Measurements from ENCODE around the gene RAD51B. TPM values are rescaled to one million over a fixed set of nuclear protein-coding genes. Genes with fewer than 3 reads are reported as not detected.
"Not testable (repeated sequence)": the region's sequence is repeated elsewhere in the genome, so short reads cannot be mapped to it uniquely, and the experiment has no call there.

Gene RAD51B
- total RNA-seq, 2 donors from 2014 or later = 9.3 to 12.1 TPM

DNA sequence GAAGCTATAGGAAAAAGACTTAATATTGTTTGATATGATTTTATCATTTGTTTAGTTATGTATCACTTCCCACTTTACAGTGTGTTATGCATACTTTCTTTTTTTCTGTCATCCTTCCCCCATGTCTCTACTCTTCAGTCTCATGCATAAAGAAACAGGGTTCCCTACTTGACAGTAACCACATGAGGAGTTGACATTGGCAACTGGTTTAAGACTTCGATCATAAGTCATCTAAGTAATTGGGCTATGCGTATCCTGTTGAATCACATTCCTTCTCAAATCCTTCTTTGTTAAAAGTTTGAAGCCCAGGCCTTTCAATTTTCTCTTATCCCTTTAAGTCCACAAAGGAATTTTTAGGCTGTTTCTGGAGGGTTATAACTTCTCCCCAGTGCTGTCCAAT lies 358.7 kb downstream of the RAD51B start:
- H3K4me3 ChIP-seq = no peak overlapping the region
- H3K36me3 ChIP-seq = no peaks in the 10 kb centered on the region
- H3K27me3 ChIP-seq (replicated peaks; ENCODE audit: insufficient read depth) = no peaks in the 10 kb centered on the region
- DNase-seq (ENCODE audit: low spot score) (no peak), ATAC-seq (ENCODE audit: insufficient number of reproducible peaks, low FRiP score, low read depth) (no peak)
- TF ChIP-seq, protein P1, sequence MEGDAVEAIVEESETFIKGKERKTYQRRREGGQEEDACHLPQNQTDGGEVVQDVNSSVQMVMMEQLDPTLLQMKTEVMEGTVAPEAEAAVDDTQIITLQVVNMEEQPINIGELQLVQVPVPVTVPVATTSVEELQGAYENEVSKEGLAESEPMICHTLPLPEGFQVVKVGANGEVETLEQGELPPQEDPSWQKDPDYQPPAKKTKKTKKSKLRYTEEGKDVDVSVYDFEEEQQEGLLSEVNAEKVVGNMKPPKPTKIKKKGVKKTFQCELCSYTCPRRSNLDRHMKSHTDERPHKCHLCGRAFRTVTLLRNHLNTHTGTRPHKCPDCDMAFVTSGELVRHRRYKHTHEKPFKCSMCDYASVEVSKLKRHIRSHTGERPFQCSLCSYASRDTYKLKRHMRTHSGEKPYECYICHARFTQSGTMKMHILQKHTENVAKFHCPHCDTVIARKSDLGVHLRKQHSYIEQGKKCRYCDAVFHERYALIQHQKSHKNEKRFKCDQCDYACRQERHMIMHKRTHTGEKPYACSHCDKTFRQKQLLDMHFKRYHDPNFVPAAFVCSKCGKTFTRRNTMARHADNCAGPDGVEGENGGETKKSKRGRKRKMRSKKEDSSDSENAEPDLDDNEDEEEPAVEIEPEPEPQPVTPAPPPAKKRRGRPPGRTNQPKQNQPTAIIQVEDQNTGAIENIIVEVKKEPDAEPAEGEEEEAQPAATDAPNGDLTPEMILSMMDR (IDR thresholded peaks at IDR 0.05) = no peak
- peaks cover 5 to 15% of the 10 kb centered on the region in 2 donors for H3K4me1 ChIP-seq (ENCODE audit: control insufficient read depth in 1 of 2, low read depth in 2 of 2)
- no peaks in the 10 kb centered on the region for H3K9me3 ChIP-seq
- no peak overlapping the region for H3K27ac ChIP-seq

DNA sequence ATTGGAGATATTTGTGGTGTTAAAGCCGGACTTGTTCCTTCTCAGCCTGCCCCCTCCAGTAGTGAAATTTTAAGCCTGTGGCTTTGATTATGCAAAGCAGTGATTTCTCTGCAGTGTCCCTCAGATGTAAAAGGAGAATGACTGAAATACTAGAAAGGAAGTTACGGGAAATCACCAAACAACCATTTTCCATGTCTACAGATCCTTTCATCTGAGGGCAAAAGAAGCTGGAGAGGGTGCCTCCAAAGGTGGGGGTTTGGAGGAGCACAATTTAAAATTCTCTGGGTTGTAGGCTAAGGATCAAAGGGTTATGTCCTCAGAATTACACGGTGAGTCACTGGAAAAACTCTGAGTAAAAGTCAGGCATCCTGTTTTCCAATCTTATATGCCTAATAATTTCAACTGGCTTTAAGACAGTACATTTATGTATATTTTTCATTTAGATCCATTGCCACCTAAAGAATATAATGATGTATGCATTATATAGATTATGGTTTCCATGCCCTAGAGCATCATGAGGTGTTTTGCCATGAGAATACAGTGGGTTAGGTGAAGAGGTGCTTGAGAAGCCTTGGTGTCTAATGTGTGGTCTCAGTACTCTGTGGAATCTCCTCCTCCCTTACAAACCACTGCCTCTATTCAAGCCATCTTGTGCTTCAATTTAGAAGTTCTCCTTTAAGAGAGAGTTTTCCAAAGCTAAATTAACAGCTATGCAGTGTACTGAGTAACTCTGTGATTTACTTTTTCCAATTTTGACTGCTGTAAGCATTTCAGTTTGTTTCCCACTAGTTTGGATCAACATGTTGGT lies 362.1 kb downstream of the RAD51B start:
- Histone ChIP-seq H3K9me3 (no peaks in the 10 kb centered on the region), H3K4me1 (ENCODE audit: control insufficient read depth in 1 of 2, low read depth in 2 of 2) (peaks cover 5 to 15% of the 10 kb centered on the region in 2 donors), H3K4me3 (no peak overlapping the region), H3K27ac (no peak overlapping the region), H3K27me3 (replicated peaks; ENCODE audit: insufficient read depth) (no peaks in the 10 kb centered on the region), H3K36me3 (no peaks in the 10 kb centered on the region)
- TF ChIP-seq, protein P1 (IDR thresholded peaks at IDR 0.05) = no peak
- DNase-seq (ENCODE audit: low spot score) (no peak), ATAC-seq (ENCODE audit: insufficient number of reproducible peaks, low FRiP score, low read depth) (no peak)

DNA sequence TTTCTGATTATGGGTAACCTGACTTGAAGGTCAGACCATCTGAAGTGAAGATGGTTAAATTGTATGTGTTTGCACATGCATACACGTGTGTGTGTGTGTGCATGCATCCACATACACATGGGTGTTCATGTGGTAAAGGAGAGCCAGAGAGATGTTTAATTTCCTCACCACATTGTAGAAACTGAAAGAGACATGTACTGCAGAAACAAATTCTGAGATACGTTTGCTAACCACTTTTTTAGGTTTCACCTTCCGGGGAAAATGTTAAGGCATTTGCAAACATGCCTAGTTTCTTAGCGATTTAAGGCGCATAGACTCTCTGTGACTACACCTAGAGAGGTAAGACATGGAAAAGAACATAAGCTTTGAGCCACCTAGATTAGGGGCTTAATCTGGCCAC lies 362.9 kb downstream of the RAD51B start:
- Histone ChIP-seq H3K27ac (no peak overlapping the region), H3K4me1 (ENCODE audit: control insufficient read depth in 1 of 2, low read depth in 2 of 2) (peaks cover 5 to 15% of the 10 kb centered on the region in 2 donors), H3K27me3 (replicated peaks; ENCODE audit: insufficient read depth) (no peaks in the 10 kb centered on the region), H3K4me3 (no peak overlapping the region), H3K36me3 (no peaks in the 10 kb centered on the region), H3K9me3 (no peaks in the 10 kb centered on the region)
- DNase-seq (ENCODE audit: low spot score) (no peak), ATAC-seq (ENCODE audit: insufficient number of reproducible peaks, low FRiP score, low read depth) (no peak)
- TF ChIP-seq, protein P1 (IDR thresholded peaks at IDR 0.05) = no peak

DNA sequence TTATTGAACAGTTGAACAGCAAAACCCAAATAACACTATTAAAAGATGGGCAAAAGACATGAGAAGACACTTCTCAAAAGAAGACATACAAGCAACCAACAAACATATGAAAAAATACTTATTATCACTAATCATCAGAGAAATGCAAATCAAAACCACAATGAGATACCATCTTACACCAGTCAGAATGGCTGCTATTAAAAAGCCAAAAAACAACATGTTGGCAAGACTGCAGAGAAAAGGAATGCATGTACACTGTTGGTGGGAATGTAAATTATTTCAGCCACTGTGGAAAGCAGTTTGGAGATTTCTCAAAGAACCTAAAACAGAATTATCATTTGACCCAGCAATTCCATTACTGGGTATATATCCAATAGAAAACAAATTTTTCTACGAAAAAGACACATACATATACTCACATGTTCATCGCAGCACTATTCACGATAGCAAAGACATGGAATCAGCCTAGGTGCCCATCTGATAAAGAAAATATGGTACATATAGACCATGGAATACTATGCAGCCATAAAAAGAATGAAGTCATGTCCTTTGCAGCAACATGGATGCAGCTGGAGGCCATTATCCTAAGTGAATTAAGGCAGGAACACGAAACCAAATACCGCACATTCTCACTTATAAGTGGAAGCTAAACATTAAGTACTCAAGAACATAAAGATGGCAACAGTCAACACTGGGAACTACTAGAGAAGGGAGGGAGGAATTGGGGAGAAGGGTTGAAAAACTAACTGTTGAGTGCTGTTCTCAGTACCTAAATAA lies 367.1 kb downstream of the RAD51B start:
- ATAC-seq (ENCODE audit: insufficient number of reproducible peaks, low FRiP score, low read depth); H3K4me1 ChIP-seq (ENCODE audit: control insufficient read depth in 1 of 2, low read depth in 2 of 2); H3K36me3 ChIP-seq: not testable (repeated sequence)

DNA sequence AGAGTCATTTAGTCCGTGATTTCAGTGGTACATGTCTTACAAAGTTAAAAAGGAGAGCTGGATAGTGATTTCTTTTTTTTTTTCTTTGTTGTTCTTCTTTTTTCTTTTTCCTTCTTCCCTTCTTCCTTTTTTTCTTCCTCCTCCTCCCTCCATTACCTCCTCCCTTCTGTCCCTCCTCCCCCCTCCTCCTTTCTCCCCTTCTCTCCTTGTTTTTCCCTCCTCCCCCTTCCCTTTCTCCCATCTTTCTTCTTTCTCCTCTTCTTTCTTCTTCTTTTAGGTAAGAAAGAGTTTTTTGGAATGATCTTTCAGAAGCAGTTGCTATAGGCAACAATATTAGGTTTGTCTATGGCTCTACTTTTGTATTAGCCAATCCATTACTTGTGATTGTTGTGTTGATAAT lies 368.6 kb downstream of the RAD51B start:
- ATAC-seq (ENCODE audit: insufficient number of reproducible peaks, low FRiP score, low read depth) (no peak), DNase-seq (ENCODE audit: low spot score) (no peak)
- H3K27ac ChIP-seq = no peak overlapping the region
- no peak overlapping the region for H3K4me3 ChIP-seq
- TF ChIP-seq, protein P1 (IDR thresholded peaks at IDR 0.05) = no peak
- no peaks in the 10 kb centered on the region for H3K27me3 ChIP-seq (replicated peaks; ENCODE audit: insufficient read depth)
- no peaks in the 10 kb centered on the region for H3K36me3 ChIP-seq
- H3K4me1 ChIP-seq (ENCODE audit: control insufficient read depth in 1 of 2, low read depth in 2 of 2) = no peaks in the 10 kb centered on the region
- H3K9me3 ChIP-seq = no peaks in the 10 kb centered on the region

More for the DNA sequence above, 367.1 kb downstream of the RAD51B start:
- H3K4me3 ChIP-seq; H3K9me3 ChIP-seq; DNase-seq (ENCODE audit: low spot score); H3K27me3 ChIP-seq (replicated peaks; ENCODE audit: insufficient read depth); H3K27ac ChIP-seq: not testable (repeated sequence)

Data from thoracic aorta (tissue), 2 donors.